Skeletal muscle cell (primary cell): Measurements from ENCODE around the gene TINAGL1.
A peak's percentile ranks its signal among the peaks of the same experiment; 100 is the strongest.
"Not testable (repeated sequence)": the region's sequence is repeated elsewhere in the genome, so short reads cannot be mapped to it uniquely, and the experiment has no call there.

Experiments
- DNase-seq: peaks from one replicate; pipeline ENCODE4 v3.0.0-alpha.2; 2010; ENCODE audit warnings: low read depth
- H3K4me3 ChIP-seq: 2 replicates; pipeline ENCODE4 v1.5.1; 2011; ENCODE audit warnings: low read depth, mild to moderate bottlenecking, control low read depth, low read length, moderate library complexity

TINAGL1 gene

DNA sequence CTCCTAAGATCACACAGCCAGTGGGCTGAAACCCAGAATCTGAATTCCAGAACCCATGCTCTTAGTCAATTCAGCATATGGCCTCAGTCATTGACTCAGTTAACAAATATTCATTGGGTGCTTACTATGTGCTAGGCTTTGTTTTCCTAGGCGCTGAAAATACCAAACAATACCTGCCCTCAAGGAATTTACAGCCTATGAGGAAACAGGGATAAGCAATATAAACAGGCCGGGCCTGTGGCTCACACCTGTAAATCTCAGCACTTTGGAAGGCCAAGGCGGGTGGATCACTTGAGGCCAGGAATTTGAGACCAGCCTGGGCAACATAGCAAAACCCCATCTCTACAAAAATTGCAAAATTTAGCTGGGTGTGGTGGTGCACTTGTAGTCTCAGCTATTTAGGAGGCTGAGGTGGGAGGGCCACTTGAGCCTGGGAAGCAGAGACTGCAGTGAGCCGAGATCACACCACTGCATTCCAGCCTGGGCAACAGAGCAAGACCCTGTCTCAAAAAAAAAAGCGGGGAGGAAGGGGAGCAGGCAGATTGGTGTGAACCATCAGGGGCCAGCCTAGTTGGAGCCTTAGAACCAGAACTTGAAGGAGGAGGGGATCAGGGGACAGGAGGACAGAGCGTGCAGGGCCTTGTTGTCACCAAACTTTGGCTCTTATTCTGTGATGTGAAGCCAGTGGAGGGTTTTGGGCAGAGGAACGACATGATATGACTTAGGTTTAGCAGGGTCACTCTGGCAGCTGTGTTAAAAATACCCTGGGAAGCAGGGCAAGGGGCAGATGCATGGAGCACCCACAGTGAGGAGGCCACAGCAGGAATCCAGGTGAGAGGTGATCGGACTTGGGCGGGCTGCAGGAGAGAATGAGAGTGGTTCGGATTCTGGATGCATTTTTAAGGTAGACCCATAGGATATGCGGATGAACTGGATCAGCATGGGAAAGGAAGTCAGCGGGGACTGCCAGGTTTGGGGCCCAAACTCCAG lies 5.8 kb downstream of the TINAGL1 start:
- no peak overlapping the region for H3K4me3 ChIP-seq
- DNase-seq: no peak

GRCh38 chr1:31583082-31583994 lies 7.0 kb downstream of the TINAGL1 start:
- no peak for DNase-seq
- H3K4me3 ChIP-seq: no peak overlapping the region

GRCh38 chr1:31583995-31584868 lies 7.9 kb downstream of the TINAGL1 start:
- DNase-seq: no peak
- no peak overlapping the region for H3K4me3 ChIP-seq

GRCh38 chr1:31584869-31585735 lies 8.8 kb downstream of the TINAGL1 start:
- no peak overlapping the region for H3K4me3 ChIP-seq
- no peak for DNase-seq

- no peak overlapping the region for H3K4me3 ChIP-seq
- no peak for DNase-seq
Observed at GRCh38 chr1:31585736-31586365, 9.5 kb downstream of the TINAGL1 start.

DNA sequence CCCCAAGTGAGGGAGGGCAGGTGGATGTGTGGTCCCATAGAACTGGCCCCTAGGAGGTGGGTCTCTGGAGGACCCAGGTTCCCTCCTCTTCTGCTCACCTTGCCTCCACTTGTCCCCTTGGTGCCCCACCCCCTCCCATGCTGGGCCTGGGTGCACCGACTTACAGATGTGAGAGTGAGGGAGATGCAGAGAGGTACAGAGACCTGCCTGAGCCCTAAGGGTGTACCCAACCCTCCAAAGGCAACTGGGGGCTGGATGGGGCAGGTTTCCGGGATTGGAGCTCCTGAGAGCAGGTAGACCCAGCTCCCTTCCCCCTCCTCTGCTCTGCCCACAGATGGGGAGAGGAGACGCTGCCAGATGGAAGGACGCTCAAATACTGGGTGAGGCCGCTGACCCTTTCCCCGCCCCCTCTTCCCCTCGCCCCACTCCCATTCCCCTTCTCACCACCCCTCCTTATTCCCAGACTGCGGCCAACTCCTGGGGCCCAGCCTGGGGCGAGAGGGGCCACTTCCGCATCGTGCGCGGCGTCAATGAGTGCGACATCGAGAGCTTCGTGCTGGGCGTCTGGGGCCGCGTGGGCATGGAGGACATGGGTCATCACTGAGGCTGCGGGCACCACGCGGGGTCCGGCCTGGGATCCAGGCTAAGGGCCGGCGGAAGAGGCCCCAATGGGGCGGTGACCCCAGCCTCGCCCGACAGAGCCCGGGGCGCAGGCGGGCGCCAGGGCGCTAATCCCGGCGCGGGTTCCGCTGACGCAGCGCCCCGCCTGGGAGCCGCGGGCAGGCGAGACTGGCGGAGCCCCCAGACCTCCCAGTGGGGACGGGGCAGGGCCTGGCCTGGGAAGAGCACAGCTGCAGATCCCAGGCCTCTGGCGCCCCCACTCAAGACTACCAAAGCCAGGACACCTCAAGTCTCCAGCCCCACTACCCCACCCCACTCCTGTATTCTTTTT lies 10.3 kb downstream of the TINAGL1 start:
- DNase-seq: no peak
- H3K4me3 ChIP-seq: no peak overlapping the region

DNA sequence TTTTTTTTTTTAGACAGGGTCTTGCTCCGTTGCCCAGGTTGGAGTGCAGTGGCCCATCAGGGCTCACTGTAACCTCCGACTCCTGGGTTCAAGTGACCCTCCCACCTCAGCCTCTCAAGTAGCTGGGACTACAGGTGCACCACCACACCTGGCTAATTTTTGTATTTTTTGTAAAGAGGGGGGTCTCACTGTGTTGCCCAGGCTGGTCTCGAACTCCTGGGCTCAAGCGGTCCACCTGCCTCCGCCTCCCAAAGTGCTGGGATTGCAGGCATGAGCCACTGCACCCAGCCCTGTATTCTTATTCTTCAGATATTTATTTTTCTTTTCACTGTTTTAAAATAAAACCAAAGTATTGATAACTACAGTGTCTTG lies 11.0 kb downstream of the TINAGL1 start:
- not testable (repeated sequence) for DNase-seq, H3K4me3 ChIP-seq

GRCh38 chr1:31587720-31588423 lies 11.6 kb downstream of the TINAGL1 start:
- DNase-seq: no peak
- no peak overlapping the region for H3K4me3 ChIP-seq

DNA sequence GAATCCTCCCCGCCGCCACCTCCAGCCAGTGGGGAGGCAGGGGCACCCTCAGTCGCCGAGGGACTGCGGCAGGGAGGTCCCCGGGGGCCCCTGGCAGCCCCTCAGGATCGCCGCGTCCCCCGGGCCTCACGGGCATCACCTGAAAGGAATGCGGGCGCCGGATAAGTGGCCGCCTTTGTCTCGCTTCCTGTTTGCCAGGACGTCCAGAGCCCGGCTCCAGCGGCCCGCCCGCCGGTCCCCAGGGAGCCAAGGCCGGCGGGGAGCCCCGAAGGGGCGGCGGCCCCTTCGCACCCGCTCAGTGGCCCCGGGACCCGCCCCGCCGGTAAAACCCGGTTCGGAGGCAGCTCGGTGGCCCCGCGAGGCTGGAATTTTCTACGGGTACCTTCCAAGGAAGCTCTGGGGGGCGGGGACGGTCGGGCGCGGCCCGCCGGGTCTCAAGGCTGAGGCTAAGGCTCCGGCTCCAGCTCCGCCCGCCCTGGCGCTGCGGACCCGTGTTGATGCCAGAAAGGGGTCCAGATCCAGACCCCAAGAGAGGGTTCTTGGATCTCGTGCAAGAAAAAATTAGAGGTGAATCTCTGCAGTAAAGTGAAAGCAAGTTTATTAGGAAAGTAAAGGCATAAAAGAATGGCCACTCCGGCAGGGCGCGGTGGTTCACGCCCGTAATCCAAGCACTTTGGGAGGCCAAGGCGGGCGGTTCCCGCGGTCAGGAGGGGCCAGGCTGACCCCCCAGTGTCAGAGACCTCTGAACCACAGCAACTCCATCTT lies 12.6 kb downstream of the TINAGL1 start:
- peak overlapping the region; percentile 39 for H3K4me3 ChIP-seq
- DNase-seq: no peak

DNA sequence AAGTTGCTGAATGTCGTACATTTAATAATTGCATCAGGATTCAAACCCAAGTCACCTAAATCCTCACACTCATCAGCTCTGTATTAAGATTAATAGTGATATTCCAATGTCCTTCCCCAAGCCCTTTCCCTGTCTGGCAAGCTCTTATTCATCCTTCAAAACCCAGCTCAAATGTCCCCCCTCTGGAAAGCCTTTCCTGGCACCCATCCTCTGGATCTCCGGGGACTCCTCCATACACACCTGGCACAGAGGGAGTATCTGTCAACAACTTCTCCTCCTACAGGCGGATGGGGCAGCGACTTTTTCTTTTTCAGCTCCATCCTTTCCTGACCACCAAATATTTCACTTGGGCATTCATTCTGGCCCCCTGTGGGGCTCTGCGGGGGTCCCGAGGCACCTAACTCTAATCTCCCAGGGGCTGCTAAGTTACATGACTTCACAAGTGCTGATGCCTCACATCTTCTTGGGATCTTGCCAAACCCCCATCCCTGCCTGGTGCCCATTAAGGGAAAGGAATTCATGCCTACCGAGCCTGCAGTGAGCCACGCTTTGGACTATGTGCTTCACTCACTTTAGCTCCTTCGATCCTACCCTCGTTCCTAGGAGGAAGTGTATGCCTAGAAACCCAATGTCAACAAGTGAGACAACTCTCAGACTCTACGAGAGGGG lies 15.2 kb downstream of the TINAGL1 start:
- no peak for DNase-seq
- H3K4me3 ChIP-seq: no peak overlapping the region

DNA sequence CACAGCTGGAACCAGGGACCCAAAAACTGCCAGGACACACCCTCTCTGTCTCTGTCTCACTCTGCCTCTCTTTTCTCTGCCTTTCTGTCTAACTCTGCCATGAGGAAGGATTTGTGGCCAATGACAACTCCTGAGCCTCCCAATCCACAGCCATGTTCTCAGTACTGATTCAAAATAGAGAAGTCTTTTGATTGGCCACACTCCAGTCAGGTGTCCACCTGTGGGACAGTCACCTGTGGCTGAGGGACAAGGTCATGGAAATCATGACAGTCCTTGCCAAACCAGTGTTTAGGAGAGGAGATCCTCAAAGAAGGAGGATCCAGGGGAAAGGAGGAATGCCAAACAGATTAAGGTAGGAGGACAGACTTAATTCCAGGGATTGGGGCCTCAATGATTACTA lies 15.8 kb downstream of the TINAGL1 start:
- no peak for DNase-seq
- H3K4me3 ChIP-seq: no peak overlapping the region

- no peak for DNase-seq
- no peak overlapping the region for H3K4me3 ChIP-seq
Observed at GRCh38 chr1:31593136-31593665, 16.9 kb downstream of the TINAGL1 start.

GRCh38 chr1:31593770-31594632 lies 17.7 kb downstream of the TINAGL1 start:
- H3K4me3 ChIP-seq: no peak overlapping the region
- no peak for DNase-seq
